HFF-Myc (cell line): Measurements from ENCODE around the gene ARHGEF28.

Experiments used
- DNase-seq: peaks from one replicate; pipeline ENCODE4 v3.0.0-alpha.2; 2011; ENCODE audit warnings: low read depth; ENCODE audit errors: extremely low read depth
- H3K4me3 ChIP-seq: replicated peaks from 2 replicates; pipeline ENCODE4 v1.5.1; 2011; ENCODE audit warnings: low read depth, mild to moderate bottlenecking, control low read depth, low read length
- TF ChIP-seq, protein P1 (sequence below): IDR thresholded peaks from 2 replicates; pipeline ENCODE4 v1.5.1; 2012; ENCODE audit warnings: mild to moderate bottlenecking, low read depth, low read length, control low read depth; ENCODE audit errors: missing control alignments

The ARHGEF28 gene

DNA sequence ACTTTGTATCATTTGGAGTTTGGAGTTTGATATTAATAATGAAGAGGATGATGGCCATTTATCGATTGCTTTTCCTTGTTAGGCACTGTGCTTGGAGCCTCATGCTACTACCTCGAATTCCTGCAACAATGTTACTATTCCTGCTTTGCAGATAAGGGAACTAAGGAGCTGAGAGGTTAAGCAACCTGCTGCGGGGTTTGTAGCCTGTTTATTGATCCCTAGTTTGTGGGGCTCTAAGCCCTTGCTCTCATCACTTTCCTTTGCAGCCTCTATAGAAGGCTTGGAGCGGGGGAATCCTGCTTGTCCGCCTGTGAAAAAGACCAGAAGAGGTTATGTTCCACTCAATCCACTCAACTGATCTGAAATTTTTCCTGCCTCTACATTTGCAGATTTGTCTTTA is 15.8 kb downstream of the ARHGEF28 start:
- TF ChIP-seq, protein P1, sequence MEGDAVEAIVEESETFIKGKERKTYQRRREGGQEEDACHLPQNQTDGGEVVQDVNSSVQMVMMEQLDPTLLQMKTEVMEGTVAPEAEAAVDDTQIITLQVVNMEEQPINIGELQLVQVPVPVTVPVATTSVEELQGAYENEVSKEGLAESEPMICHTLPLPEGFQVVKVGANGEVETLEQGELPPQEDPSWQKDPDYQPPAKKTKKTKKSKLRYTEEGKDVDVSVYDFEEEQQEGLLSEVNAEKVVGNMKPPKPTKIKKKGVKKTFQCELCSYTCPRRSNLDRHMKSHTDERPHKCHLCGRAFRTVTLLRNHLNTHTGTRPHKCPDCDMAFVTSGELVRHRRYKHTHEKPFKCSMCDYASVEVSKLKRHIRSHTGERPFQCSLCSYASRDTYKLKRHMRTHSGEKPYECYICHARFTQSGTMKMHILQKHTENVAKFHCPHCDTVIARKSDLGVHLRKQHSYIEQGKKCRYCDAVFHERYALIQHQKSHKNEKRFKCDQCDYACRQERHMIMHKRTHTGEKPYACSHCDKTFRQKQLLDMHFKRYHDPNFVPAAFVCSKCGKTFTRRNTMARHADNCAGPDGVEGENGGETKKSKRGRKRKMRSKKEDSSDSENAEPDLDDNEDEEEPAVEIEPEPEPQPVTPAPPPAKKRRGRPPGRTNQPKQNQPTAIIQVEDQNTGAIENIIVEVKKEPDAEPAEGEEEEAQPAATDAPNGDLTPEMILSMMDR = no peak
- no peak for DNase-seq
- no peak overlapping the region for H3K4me3 ChIP-seq

DNA sequence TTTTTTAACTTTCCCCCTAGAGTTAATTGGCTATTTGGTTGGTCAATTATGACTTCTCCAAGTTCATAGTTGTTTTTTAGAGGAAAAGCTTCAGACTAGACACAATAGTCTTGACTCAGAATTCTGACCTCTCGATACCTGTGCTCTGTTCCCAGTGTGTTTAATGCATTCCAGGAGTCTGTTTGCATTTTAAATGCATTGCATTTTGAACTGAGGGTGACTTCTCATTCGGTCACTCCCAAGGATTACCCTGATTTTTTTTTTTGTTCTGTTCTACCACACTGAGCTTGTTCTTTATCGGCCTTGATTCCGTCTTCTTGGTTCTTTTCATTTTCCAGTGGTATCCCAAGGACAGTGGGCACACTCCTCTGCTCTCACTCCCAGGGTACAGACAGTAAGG is 16.3 kb downstream of the ARHGEF28 start:
- DNase-seq = no peak
- TF ChIP-seq, protein P1 = no peak
- H3K4me3 ChIP-seq = no peak overlapping the region

DNA sequence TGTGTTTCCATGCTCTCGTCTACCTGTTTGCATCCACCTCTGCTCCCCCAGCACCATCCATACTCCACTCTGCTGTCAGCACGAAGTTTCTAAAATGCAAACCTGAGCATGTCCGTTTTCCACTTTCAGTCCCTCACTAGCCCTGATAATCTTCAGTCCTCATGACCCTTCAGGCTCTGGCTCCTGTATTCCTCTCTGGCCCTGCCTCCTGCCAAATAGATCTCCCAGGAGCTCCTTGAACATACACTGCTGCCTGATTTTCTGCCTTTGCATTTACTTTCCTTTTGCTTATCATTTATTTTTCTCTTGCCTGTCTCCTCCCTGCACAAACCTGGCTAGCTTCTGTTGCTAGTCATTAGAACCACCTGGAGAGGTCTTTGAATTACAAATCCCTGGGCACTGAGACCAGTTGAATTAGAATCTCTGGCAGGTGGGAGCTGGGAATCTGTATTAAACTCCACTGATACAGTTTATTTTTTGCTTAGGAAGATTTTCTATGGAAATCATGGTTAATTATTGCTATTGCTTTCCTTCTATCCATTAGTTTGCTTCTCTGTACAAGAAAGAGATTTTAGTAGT is 18.5 kb downstream of the ARHGEF28 start:
- TF ChIP-seq, protein P1 = no peak
- DNase-seq = no peak
- no peak overlapping the region for H3K4me3 ChIP-seq

DNA sequence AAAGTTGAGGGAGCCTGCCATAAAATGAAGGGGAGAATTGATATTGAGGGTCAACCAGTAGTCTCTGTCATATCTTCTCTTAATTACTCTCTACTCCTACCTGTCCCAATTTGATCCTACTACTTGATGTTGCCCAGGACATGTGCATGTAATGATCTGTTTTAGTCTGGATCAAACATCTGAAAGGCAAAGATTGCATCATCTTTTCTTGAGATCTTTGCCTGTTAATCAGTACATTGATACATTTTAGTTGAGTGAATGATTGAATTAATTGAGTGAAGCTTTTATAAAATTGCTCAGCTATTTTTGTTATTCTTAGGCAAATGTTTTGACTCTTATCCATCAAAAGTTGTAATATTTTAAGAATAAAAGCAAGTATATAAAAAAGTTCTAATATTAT is 21.7 kb downstream of the ARHGEF28 start:
- TF ChIP-seq, protein P1 = no peak
- no peak for DNase-seq
- H3K4me3 ChIP-seq = no peak overlapping the region

DNA sequence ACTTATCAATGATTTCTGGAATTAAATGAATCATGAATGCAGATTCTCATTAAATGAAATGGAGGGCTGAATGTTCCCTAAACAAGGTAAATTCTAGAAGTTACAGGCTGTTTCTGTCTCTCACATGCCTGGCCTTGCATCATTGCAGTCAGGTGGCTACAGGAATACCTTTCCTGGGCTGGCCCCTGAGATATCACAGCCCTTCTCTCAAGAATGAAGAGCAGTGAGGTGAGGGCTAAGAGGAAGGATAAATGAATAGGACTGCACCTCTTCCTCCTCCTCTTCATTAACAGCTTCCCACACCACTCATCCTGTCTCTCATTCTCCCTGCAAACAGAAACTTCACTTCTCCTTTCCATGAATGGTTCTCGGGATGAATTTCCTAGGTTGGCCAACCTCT is 22.5 kb downstream of the ARHGEF28 start:
- DNase-seq = no peak
- TF ChIP-seq, protein P1 = no peak
- no peak overlapping the region for H3K4me3 ChIP-seq

DNA sequence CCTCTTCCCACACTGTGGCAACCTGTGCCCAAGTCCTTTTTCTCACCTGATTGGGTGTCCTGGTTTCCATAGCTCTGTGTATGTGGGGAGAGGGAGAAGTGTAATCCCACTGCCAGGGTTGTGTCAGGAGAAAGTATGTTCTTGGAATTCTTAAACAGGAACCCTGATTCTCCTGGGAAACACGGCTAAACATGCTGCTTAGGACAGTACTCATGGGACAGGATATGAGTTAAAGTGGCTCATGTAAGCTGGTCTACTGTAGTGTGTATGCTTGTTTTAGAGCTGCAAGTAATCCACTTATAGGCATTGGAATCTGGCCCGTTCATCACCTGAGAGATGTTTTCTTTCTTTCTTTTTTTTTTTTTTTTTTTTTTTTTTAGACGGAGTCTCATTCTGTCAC is 23.9 kb downstream of the ARHGEF28 start:
- TF ChIP-seq, protein P1 = no peak
- H3K4me3 ChIP-seq = no peak overlapping the region
- no peak for DNase-seq

DNA sequence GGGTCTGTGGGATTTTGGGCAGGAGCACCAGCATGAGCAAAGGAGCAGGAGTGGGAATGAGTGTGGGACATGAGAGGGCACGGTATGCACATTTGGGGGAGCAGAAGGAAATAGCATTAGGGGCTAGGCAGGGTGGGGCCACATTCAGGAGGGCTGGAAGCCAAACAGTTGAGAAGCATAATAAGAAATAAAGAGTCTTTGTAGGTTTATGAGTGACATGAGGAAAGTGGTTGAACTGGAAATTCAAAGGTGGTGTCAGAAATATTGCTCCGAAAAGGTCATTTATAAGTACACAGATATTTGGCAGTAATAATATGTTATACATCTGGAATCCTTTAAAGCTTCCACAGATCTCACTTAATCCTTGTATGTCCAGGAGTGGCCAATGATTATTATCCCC is 26.4 kb downstream of the ARHGEF28 start:
- no peak overlapping the region for H3K4me3 ChIP-seq
- TF ChIP-seq, protein P1 = no peak
- no peak for DNase-seq
